ENCODE results near the gene MS4A15.

The MS4A15 gene

GRCh38 chr11:60718524-60719316, 37.9 kb upstream of the MS4A15 start:
- ATAC-seq: no peak
- TF ChIP-seq SNAI2 (CRISPR knock-in tag; IDR thresholded peaks at IDR 0.05): no peak
- TF ChIP-seq ARNTL (CRISPR knock-in tag; IDR thresholded peaks at IDR 0.05; ENCODE audit: borderline replicate concordance, low read depth): no peak
- no peak for TF ChIP-seq BACH2 (CRISPR knock-in tag; IDR thresholded peaks at IDR 0.05; ENCODE audit: borderline replicate concordance)
- no peak for TF ChIP-seq OSR1 (CRISPR knock-in tag; IDR thresholded peaks at IDR 0.05)
- TF ChIP-seq RARB (CRISPR knock-in tag; IDR thresholded peaks at IDR 0.05): no peak
- TF ChIP-seq TOX (CRISPR knock-in tag; IDR thresholded peaks at IDR 0.05; ENCODE audit: borderline replicate concordance): no peak
- no peak for TF ChIP-seq ZNF70 (CRISPR knock-in tag; IDR thresholded peaks at IDR 0.05)
- TF ChIP-seq CSRNP3 (CRISPR knock-in tag; IDR thresholded peaks at IDR 0.05): no peak

- no peak for TF ChIP-seq CREB5 (CRISPR knock-in tag; IDR thresholded peaks at IDR 0.05; ENCODE audit: low read depth)
- ATAC-seq: no peak
These were observed 37.3 kb upstream of the MS4A15 start for GRCh38 chr11:60719391-60719790.

GRCh38 chr11:60720460-60720859, 36.2 kb upstream of the MS4A15 start:
- no peak for ATAC-seq
- TF ChIP-seq CSRNP3 (CRISPR knock-in tag; IDR thresholded peaks at IDR 0.05): no peak
- TF ChIP-seq PATZ1 (CRISPR knock-in tag; IDR thresholded peaks at IDR 0.05; ENCODE audit: borderline replicate concordance): no peak
- no peak for TF ChIP-seq SNAI2 (CRISPR knock-in tag; IDR thresholded peaks at IDR 0.05)
- no peak for TF ChIP-seq TOX (CRISPR knock-in tag; IDR thresholded peaks at IDR 0.05; ENCODE audit: borderline replicate concordance)
- no peak for TF ChIP-seq TCF4 (CRISPR knock-in tag; IDR thresholded peaks at IDR 0.05; ENCODE audit: borderline replicate concordance)
- TF ChIP-seq BACH2 (CRISPR knock-in tag; IDR thresholded peaks at IDR 0.05; ENCODE audit: borderline replicate concordance): no peak
- no peak for TF ChIP-seq ZFP30 (CRISPR knock-in tag; IDR thresholded peaks at IDR 0.05)
- TF ChIP-seq ZNF565 (CRISPR knock-in tag; conservative IDR thresholded peaks at IDR 0.05; ENCODE audit: low read depth): no peak
- no peak for TF ChIP-seq OSR1 (CRISPR knock-in tag; IDR thresholded peaks at IDR 0.05)
- no peak for TF ChIP-seq ARNTL (CRISPR knock-in tag; IDR thresholded peaks at IDR 0.05; ENCODE audit: borderline replicate concordance, low read depth)
- TF ChIP-seq GLIS3 (CRISPR knock-in tag; IDR thresholded peaks at IDR 0.05): no peak
- no peak for TF ChIP-seq PPARA (CRISPR knock-in tag; IDR thresholded peaks at IDR 0.05; ENCODE audit: borderline replicate concordance)
- no peak for TF ChIP-seq TSHZ2 (CRISPR knock-in tag; IDR thresholded peaks at IDR 0.05)

GRCh38 chr11:60724420-60724819, 32.2 kb upstream of the MS4A15 start, which contains the start of gene MS4A18:
MS4A18 (plus strand) TSS chr11:60724720.
- no peak for ATAC-seq
- TF ChIP-seq GLIS3 (CRISPR knock-in tag; IDR thresholded peaks at IDR 0.05): no peak
- no peak for TF ChIP-seq CSRNP3 (CRISPR knock-in tag; IDR thresholded peaks at IDR 0.05)
- no peak for TF ChIP-seq TOX (CRISPR knock-in tag; IDR thresholded peaks at IDR 0.05; ENCODE audit: borderline replicate concordance)
- TF ChIP-seq ZNF565 (CRISPR knock-in tag; conservative IDR thresholded peaks at IDR 0.05; ENCODE audit: low read depth): no peak
- TF ChIP-seq ISL1 (CRISPR knock-in tag; IDR thresholded peaks at IDR 0.05): no peak
- no peak for TF ChIP-seq CREB5 (CRISPR knock-in tag; IDR thresholded peaks at IDR 0.05; ENCODE audit: low read depth)
- no peak for TF ChIP-seq ZNF70 (CRISPR knock-in tag; IDR thresholded peaks at IDR 0.05)
- no peak for TF ChIP-seq SNAI2 (CRISPR knock-in tag; IDR thresholded peaks at IDR 0.05)
- TF ChIP-seq ZNF8 (CRISPR knock-in tag; IDR thresholded peaks at IDR 0.05): no peak
- TF ChIP-seq TCF4 (CRISPR knock-in tag; IDR thresholded peaks at IDR 0.05; ENCODE audit: borderline replicate concordance): no peak
- TF ChIP-seq ZC3H10 (CRISPR knock-in tag; IDR thresholded peaks at IDR 0.05): no peak
- no peak for TF ChIP-seq CSDC2 (CRISPR knock-in tag; IDR thresholded peaks at IDR 0.05)
- TF ChIP-seq OSR1 (CRISPR knock-in tag; IDR thresholded peaks at IDR 0.05): no peak
- TF ChIP-seq PPARA (CRISPR knock-in tag; IDR thresholded peaks at IDR 0.05; ENCODE audit: borderline replicate concordance): no peak
